SW 1271 (cell line): ENCODE measurements around the gene PEAK1.
"Not testable (repeated sequence)": the region's sequence is repeated elsewhere in the genome, so short reads cannot be mapped to it uniquely, and the experiment has no call there.

Source experiments
- DNase-seq, 2 experiments: peaks; one replicate each; lab custom pipeline; 2025; lab: John Stamatoyannopoulos, UW

The PEAK1 gene

GRCh38 chr15:77176148-77176547, 243.8 kb downstream of the PEAK1 start:
- not testable (repeated sequence) for DNase-seq

GRCh38 chr15:77173487-77173886, 246.4 kb downstream of the PEAK1 start:
- DNase-seq = no peak

DNA sequence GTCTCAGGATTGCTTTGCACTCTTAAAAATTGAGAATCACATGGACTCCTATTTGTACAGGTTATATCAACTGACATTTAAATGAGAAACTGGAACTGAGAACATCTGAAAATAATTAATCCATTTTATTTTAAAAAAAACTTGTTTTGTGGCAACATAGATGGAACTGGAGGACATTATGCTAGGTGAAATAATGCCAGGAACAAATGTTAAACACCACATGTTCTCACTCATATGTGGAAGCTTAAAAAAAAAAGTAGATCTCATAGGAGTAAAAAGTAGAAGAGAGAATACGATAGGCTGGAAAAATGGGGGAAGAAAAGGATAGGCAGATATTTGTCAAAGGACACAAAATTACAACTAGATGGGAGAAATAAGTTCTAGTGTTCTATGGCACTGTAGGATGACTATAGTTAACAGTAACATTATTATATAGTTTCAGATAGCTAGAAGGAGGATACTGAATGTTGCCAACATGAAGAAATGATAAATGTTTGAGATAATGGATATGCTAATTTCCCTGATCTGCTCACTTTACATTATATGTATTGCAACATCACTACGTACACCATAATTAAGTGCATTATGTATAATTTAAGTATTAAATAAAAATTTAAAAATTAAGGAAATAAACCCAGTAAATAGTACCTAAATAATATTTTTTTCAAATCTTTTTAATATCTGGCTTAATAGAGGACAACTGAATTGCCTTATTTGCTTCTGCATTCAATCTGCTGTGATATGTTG, 248.5 kb downstream of the PEAK1 start:
- no peak for DNase-seq

DNA sequence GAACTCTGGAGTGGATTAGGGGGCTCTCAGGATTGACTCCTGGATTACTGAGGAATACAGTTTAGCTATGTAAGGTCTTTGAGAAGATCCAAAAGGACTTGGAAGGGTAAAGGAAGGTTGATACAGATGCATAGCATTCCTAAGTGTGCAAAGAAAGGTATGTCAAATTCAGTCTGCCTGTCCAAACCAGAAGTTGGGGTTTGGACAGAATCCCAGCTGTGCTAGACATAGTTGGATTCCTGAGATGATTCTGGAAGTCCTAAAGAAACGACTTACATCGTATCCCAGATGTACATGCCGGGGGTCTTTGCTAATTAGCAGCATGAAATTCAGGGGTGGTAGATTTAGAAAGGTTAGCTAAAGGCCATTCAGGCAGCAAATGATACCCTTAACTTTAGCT, 251.3 kb downstream of the PEAK1 start:
- DNase-seq = no peak

DNA sequence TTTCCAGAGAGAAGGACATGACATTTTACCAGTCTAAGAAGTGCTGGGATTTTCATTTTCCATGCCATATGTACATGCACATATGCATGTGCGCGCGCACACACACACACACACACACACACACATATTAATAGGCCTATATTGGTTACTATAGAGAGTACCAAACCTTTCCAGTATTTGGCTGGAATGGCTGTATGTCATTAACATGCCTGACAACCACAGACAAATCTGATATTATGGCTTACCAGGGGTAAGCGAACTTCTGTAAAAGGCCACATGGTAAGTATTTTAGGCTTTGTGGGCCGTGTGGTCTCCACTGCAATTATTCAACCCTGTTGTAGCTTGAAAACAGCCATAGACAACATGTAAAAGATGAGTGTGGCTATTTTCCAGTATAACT, 251.8 kb downstream of the PEAK1 start:
- no peak for DNase-seq

DNA sequence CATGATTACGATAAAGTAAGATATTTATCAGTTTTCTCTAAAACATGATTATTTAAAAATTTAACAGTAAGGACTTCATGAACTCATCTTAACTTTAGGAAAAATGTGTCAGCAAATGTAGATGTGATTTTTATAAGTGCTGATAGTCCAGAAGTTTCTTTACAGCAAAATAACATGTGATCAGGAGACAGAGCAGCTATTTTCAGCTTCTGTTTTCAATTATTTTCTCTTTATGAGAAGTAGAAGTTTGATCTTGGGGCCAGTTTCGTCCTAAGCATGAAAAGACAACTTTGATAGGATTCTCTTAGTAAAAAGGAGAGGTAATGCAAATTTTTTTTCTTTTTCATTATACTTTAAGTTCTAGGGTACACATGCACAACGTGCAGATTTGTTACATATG, 252.5 kb downstream of the PEAK1 start:
- no peak for DNase-seq

DNA sequence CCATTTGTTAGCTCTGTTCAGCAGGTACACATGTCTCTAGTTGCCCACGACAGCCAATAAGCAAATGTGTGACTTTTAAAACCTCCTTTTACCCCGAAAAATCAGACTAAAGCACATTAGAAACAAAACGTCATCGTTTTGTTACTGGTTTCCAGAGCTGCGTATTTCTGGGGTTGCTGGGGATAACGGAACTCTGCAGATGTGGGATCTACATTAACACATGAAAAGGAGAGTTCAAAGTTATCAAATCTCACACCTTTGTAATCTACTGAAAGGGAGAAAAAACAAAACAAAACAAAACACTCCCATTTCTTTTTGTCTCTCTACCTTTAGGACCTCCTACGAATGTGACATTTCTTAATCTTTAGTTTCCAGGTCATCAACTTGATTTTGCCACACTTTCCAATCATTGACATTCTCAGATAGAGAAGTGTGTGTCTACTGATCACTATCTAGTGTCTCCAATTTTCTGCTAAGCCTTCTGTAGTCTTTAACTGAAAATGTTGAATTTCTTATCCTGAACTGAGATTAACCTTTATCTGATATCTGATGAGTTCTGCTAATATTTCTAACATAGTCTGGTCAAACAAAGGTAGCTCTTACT, 256.0 kb downstream of the PEAK1 start:
- no peak for DNase-seq

GRCh38 chr15:77162872-77163633, 256.9 kb downstream of the PEAK1 start:
- no peak for DNase-seq

- no peak for DNase-seq
Measured at GRCh38 chr15:77160562-77161478, 259.1 kb downstream of the PEAK1 start.

DNA sequence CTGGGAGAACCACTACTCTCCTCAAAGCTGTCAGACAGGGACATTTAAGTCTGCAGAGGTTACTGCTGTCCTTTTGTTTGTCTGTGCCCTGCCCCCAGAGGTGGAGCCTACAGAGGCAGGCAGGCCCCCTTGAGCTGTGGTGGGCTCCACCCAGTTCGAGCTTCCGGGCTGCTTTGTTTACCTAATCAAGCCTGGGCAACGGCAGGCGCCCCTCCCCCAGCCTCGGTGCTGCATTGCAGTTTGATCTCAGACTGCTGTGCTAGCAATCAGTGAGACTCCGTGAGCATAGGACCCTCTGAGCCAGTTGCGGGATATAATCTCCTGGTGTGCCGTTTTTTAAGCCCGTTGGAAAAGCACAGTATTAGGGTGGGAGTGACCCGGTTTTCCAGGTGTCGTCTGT, 263.9 kb downstream of the PEAK1 start:
- DNase-seq = not testable (repeated sequence)

DNA sequence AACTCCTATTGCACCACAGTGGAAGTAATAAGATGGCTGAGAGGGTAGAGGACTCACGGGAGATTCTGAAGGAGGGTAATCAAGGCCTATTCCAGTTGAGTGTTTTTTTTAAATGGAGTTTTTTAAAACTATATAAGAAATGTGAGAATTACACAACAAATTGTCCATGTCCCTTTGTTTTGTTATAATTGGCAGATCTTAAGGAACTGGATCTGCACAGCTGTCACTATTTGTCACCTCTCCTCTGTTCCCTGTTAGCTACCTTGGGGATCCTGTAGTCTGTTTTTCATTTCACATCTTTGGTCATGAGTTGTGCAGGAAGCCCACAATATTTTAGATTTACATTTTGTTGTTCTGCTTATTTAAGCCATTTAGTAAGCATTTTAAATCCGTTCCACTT, 271.7 kb downstream of the PEAK1 start:
- no peak for DNase-seq

DNA sequence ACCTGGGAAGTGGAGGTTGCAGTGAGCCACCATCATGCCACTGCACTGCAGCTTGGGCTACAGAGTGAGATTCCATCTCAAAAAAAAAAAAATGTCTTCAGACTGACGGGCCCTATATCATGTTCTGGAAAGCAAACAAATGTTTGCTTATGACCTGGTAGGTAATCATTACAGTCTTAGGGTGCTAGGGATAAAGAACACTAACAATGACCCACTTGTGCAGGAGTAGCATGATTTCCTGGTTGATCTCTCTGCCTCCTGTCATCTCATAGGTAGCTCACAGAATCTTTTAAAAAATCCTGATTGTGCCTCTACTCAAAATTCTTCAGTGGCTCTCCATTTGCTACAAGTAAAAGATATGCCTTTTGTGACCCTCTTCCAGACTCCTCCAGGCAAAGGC, 274.5 kb downstream of the PEAK1 start:
- no peak for DNase-seq

DNA sequence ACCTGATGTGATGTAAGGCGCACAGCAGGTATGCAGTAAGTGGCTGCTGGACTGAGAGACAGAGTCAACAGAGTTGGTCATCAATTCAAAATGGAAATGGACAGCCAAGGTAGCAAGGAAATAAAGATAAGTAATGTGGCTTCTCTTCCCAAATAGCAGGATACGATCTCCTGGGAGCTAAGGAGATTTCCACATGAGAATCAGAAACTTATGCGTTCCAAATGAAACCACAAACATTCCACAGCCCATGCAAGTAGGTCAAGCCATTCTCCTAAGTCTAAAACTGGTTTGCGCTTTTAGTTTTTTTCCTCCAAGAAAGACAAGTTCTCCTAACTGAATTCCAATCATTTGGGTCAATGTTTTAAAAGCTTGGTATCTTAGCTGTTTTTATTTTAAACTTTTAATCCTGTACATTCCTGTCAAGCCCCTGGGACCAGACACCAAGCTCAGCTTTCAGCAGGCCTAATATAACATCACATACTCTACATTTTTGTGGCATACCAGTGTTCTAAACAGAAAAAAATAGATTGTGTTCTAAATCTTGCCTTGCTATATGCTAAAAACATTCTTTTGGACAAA, 275.3 kb downstream of the PEAK1 start:
- DNase-seq = peak; percentile 49 to 87

GRCh38 chr15:77144026-77144425, 275.9 kb downstream of the PEAK1 start:
- peak in 1 of 2 experiments; percentile 58 for DNase-seq

- no peak for DNase-seq
Measured at GRCh38 chr15:77143616-77144015, 276.3 kb downstream of the PEAK1 start.

- DNase-seq = no peak
Measured at GRCh38 chr15:77143191-77143590, 276.7 kb downstream of the PEAK1 start.

- no peak for DNase-seq
Measured at GRCh38 chr15:77140220-77140619, 279.7 kb downstream of the PEAK1 start.

DNA sequence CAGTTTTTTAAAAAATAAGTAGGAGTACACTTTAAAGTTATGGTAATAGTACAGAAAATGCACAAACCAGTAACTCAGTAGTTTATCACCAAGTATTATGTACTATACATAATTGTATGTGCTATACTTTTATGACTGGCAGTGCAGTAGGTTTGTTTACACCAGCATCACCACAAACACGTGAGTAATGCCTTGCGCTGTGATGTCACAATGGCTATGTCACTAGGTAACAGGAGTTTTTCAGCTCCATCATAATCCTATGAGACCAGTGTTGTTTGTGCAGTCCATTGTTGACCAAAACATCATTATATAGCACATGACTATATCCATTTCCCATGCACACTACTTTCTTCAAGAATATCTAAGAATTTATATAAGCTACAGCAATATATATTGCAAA, 280.6 kb downstream of the PEAK1 start:
- no peak for DNase-seq

- no peak for DNase-seq
Measured at GRCh38 chr15:77138167-77138522, 281.8 kb downstream of the PEAK1 start.

- DNase-seq = no peak
Measured at GRCh38 chr15:77135181-77135580, 284.7 kb downstream of the PEAK1 start.

- DNase-seq = no peak
Measured at GRCh38 chr15:77130315-77130930, 289.5 kb downstream of the PEAK1 start.
